Transverse colon (tissue), 4 donors: Measurements from ENCODE around the gene TMEM119.

Experiments used
- CTCF ChIP-seq, 5 experiments: fragments of 200-600 bp in 3 of 5; fragments of 450-650 bp in 2 of 5; sonication (generic) in 3 of 5; IDR thresholded peaks; 1 replicate in 2 of 5; 2 replicates in 3 of 5; pipeline ENCODE4 v1.5.1; 2016 to 2017; ENCODE audit warnings: antibody characterized with exemption in 5 of 5, inconsistent platforms in 3 of 5, mild to moderate bottlenecking in 2 of 5, moderate library complexity in 1 of 5
- POLR2AphosphoS5 ChIP-seq, 3 donors: sonication (generic); formaldehyde crosslinking; IDR thresholded peaks; one replicate each; pipeline ENCODE4 v1.6.1; 2016; ENCODE audit warnings: antibody characterized with exemption in 3 of 3

GRCh38 chr12:108591267-108591980, 6.5 kb downstream of the TMEM119 start:
- no peak for TF ChIP-seq CTCF (IDR thresholded peaks at IDR 0.05)
- no peak for TF ChIP-seq POLR2AphosphoS5 (IDR thresholded peaks at IDR 0.05)
